Measurements from ENCODE around the gene STPG1.

GRCh38 chr1:24311741-24312140 lies 101.8 kb downstream of the STPG1 start:
- no peak for TF ChIP-seq GATA3 (IDR thresholded peaks at IDR 0.05; ENCODE audit: low read depth, low read length)
- no peak for TF ChIP-seq GATA2 (IDR thresholded peaks at IDR 0.05; ENCODE audit: low read depth, low read length)
